ENCODE data around the gene DCDC1.
"Not testable (repeated sequence)": the region's sequence is repeated elsewhere in the genome, so short reads cannot be mapped to it uniquely, and the experiment has no call there.

DCDC1 gene

DNA sequence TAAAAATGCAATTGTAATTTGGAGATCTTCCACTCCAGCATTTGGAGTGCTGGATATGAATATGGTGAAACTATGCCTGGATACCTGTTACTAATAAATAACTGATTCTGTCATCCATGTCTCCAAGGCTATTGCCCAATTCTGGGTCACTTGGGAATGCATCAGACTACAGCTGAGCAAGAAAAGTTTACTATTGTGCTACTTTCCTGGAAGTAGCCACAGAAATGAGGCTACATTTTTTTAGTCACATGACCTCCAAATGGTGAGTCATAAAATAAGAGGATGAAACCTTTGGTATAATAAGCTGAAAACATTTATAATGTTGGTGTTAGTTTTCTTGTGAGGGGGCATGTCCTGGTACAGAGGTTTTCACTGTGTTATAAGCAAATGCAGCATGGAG is 44.4 kb downstream of the DCDC1 start:
- no peak for DNase-seq

DNA sequence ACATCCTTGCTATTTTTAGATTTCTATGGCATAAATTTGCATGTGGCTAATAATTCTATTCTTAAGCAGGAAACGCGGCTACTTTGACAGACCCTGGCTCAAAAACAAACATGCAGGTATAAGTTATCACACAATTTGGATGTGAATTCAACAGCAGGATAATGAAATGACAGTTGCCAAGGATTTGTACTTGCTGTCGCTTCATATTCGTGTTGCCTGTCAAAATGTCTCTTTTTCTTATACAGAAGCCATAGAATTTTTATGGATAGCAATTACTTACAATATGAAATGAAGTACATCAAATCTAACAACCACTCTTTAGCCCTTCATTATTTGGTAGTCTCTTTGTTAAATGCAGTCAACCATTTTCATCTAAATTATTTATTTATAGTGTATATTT is 46.4 kb downstream of the DCDC1 start:
- no peak for DNase-seq

DNA sequence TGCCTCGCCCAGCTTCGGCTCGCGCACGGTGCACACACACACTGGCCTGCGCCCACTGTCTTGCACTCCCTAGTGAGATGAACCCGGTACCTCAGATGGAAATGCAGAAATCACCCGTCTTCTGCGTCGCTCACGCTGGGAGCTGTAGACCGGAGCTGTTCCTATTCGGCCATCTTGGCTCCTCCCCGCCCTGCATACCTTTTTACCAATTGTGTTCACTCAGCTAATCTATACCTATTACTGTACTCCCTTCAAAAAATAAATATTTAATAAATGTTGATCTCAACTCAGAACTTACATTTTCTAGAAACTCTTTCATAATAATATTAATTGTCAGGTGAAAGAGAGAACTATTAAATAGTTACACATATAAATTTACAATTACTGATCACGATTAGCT is 48.0 kb downstream of the DCDC1 start:
- not testable (repeated sequence) for DNase-seq

DNA sequence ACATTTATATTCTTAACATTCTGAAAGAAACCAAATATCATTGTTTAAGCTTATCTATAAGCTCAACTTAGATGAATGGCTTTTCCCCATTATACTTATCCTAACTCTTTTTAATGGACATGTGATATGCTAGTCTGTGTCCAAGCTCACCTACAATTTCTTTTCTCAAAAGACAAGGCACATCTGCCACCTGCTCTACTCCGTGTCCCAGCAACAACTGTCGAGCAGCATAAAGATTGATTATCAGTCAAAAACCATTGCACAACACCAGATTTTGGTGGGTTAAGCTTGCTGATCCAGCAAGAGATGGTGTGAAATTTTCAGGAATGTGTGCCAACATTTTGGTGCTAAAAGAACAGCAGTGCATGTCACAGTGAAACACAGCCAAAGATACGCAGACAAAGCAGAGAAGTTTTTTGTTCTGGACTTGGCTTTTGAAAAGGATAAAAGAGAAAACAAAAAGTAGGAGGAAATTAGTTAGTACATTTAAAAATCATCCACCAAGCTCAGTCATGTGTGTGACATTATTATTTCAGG is 65.8 kb downstream of the DCDC1 start:
- DNase-seq = no peak

DNA sequence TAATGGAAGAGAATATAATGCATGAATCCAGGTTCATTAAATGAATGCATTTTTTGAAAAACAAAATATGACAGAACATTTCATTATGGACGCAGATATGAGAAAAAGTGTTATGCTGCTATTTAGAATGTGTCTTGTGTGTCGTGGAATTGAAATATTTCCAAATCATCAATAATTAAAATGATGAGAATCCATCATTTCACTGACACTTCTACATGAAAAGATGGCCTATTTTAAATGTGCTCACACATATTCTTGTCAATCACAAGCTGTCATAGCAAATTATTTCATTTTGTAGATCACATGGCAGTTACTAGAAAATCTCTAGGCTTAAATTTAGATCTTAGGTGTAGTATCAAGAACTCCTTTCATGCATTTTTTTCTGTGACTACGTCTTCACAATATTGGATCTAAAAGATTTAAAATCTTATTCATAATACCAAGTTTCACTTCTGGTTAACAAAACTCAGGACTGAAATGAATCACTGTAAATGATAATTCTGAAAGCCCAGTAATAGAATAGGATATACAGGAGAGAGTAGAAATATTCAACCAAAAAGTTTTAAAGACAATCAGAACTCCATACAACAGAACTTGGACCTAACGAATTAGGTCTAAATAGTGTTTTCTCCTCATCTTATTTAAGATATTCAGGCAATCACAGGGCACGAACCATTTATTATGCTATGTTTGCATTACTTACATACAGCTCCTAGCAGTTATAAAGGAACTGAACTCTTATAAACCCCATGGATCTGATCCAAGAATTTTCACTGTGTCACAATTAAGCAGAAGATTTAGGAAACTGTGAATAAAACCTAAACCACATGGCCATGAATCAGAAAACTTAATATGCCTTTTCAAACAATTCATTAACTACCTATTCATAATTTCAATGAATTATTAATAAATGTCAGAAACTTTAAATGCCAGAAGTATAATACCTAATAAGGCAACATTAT is 67.7 kb downstream of the DCDC1 start:
- no peak for DNase-seq

DNA sequence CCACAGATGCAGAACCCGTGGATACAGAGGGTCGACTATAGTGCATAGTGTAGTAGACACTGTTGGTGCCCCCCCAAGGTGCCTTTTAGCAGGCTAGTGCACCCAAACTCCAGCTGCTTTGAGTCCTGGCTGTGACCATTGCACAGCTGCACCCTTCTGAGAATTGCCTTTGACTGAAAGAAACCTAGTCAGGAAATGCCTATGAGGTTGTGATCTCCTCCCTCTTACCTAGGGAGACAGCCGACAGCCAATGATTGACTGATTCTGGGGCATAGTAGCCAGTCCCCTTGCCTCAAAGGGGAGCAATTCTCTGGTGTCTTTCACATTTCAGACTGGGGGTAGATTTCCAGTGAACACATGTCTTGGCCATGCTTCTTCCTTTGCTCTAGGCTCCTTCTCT is 74.2 kb downstream of the DCDC1 start:
- no peak for DNase-seq

DNA sequence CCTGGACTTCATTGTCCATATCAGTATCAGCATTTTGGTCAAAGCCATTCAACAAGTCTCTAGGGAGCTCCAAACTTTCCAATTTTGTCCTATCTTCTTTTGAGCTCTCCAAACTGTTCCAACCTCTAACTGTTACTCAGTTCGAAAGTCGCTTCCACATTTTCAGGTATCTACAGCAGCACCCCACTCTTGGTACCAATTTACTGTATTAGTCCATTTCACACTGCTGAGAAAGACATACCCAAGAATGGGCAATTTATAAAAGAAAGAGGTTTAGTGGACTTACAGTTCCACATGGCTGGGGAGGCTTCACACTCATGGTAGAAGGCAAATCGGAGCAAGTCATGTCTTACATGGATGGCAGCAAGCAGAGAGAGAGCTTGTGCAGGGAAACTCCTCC is 96.0 kb downstream of the DCDC1 start:
- DNase-seq = not testable (repeated sequence)

DNA sequence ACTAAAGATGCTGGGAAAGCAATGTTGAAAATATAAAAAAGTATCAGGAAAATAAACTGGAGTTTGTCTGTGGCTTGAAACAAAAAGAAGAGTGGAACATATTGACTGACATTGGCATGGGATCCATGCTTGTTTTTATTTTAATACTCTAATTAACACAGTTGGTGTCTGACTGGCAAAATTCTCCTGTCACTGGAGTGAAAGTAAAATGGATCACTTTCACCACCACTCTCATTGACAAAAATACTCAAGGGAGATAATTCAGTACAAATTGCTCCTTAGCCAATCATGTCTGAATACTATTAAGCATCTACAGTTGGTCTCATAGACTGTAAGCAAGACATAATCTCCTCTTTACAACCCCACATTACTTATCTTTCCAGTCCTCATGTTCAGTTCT is 101.8 kb downstream of the DCDC1 start:
- DNase-seq = no peak

DNA sequence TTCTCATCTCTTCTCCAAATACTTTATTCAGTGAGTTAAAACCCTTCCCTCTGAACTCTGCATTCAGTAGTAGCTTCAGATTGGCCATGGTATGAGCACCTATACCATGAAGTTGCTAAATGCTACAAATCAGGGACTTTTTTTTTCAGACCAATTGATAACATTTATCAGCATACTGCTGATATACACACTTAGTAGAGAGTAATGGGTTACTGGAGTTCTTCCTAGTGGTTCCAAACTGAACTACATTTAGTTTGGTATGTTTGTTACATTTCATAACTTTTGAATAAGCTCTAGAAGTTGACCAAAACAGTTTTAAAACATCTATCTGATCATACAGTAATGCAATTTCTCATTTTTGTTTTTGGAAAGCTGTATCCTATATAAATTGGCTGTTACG is 104.7 kb downstream of the DCDC1 start:
- no peak for DNase-seq

DNA sequence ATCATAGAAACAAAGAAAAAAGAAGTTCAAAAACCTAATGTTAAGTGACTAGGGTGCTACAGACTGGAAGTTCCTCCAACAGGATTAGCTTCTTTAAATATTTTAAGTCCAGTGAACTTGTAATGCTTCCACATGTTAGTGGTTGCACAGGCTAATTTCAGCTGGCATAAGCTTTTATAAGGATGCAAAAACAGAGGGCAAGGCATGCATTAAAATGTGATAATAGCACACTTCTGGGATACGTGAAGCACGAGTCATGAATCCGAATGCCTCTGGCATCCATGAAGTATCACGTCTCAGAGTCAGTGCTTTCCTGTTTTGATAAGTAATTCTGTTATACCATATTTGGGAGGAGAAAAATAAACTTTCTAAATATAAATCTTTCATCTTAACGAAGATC is 106.8 kb downstream of the DCDC1 start:
- no peak for DNase-seq

DNA sequence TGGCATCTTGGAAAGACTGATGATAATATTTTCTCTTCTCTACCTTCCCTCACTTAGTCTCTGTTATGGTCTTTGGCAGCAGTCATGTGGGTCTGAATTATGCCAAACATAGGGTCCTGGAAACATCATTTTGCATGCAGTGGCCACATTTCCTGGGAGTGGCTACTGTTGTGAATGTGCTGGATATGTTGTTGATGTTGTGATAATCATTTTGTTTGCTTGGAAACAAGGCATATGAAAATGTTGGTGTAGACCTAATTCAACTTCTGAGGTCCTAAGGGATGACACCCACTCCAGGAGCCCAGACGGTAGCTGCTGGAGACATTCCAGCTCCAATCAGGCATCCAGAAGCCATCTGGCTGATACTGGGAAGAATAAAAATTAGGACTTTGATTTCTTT is 109.7 kb downstream of the DCDC1 start:
- no peak for DNase-seq

DNA sequence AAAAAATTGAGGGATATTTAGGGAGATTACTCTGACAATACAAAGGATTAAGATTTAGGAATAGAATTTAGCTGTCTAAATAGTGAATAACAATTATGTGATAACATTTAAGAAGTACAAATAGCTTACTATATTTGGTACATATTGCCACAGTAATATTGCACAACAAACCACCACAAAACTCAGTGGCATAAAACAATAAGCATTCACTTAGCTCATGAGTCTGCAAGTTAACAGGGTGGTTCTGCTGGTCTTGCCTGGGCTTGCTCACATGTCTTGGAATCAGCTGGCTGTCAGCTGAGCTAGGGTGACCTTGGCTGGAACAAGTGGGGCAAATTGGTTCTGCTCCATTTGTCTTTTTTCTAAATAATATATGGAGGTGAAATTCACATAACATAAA is 115.1 kb downstream of the DCDC1 start:
- no peak for DNase-seq

DNA sequence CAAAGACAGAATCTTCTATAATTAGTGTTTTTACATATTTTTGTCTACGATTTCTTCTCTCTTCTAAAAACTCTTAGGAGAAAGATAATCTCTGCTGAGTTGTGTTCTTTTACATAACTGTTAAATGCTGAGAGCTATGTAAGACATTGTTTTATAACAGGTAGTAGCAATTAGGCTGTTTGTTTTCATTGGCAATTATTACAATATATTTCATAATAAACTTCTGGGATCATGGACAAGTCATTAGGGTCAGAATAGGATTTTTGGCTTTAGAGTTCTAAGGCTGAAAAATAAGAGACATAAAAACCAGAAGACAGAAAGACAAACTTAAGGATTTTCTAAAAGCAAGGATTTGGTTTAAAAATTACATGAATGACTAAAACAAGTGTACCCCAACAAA is 120.8 kb downstream of the DCDC1 start:
- no peak for DNase-seq

DNA sequence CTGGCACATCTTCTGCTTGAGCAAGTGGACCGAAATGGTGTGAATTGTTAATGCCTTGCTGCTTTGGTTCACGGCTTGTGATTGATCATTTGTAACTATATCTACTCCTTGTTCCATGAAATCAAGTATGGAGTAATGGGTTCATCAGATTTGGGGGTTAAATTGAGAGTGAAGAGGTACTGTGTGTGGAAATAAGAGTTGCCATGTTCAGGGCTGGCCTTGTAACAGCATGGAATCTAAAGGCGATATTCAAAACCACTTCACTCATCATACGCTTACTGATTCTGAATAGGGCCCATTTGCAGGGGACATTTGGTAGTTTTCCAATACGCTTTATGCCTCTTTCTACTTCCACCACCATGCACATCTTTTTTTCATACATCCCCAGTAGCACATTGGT is 122.2 kb downstream of the DCDC1 start:
- DNase-seq = no peak

DNA sequence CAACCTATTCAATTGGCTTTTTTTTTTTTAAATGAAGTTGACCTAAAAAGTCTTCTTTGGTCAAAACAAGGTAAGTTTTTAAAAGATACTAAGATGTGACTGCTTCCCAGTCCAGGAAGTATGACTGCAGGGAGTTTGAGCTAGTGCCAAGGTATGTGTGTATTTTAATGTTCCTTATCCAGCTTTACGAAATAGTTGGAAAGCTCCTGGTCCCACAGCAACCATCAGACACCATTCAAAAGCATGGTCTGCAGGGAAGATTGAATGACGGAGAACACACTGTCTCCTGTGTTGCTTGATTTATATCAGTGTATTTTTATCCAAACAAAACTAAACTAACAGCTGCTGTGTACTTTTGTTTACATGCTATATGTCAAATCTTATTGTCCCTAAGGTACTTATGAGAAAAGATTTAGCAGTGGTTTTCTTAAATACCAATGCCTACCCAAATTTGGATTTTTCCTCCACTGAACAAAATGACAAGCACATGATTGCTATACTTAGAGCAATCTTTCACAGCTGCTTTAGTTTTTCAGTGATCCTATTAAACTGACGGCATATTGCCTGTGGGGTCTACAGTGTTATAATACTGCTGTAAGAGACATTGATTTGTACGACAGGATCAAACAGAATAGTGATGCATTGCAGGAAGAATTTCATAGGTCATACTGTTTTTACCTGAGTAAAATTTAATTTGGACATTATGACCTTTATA is 122.9 kb downstream of the DCDC1 start:
- no peak for DNase-seq

DNA sequence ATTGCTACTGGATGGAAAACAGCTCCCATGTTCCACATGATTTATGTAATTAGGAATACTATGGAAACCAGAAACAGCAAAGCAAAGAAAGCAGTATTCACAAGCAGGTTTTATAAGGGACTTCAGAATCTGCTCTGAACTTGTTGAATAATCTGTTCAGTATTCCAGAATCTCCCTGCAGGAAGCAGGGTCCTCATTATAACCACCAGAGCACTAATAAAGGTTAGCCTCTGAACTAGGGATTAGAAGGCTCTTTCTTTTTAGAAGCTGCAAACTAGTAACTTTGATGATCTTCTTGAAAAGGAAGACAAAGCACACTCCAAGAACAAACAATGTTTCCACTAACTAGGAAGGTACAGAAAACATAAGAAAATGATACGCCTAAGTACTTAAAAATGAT is 125.8 kb downstream of the DCDC1 start:
- no peak for DNase-seq

DNA sequence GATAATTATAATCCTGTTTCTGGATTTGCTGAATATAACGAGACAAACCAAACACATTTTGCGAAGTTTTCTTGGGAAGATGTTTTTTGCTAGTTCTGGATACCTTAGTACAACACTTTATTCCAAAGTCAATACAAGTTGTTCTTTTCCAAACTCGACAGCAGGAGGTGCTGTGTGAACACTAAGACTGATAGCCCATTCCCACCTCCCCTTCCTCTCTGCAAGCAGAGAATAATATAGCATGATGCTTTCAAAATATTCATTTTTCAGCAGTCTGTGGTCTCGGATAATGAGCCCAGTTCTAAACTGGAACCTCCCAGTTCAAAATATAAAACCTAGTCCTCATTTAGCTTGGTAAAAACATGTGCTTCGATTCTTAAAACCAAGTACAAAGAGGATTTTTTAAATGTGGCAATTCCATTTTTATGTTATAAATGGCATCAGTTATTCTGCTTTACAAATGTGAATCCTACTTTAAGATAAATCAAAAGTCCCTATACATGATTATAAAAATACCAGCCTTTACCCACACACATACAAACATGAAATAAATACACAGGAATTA is 129.1 kb downstream of the DCDC1 start:
- peak; percentile 10 for DNase-seq

DNA sequence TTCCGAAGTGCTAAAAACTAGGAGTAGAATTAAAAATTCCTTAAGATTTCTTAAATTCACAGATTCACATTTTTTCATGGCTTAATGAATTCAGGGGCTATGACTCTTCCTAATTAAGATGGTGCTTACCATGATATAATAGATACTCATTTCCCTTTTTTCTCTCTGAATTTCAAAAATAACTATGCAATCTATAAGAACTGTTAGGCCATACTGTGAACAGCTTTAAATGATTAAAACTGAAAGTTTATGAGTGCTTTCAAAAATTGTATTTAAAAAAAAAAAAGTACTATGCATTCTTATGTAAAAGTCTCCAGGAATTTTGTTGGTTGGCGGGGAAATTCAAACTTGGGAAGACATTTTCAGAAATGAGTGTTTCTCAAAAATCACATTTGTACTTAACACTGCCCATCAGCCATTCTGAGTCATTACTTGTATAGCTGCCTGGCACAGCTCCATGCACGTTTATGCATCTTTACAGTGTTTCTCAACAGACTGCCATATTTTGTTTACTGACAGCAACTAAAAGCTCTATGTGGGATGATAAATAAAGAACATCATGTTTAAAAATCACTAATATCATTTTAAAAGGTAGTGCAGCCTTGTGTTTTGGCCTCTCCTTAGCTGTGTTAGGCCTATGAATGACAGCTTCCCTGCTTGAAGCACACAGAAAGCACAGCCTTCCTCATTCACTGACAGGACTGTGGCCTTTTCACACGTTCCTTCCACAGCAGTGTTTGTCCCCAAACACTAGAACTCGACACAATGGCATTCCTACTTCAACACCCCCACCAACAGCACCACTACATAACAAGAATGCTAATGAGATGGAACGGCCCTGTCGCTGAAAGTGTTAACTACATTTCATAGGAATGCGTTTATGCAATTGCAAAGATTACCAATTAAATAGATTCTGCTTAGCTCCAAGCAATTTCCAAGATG is 131.4 kb downstream of the DCDC1 start:
- DNase-seq = no peak

DNA sequence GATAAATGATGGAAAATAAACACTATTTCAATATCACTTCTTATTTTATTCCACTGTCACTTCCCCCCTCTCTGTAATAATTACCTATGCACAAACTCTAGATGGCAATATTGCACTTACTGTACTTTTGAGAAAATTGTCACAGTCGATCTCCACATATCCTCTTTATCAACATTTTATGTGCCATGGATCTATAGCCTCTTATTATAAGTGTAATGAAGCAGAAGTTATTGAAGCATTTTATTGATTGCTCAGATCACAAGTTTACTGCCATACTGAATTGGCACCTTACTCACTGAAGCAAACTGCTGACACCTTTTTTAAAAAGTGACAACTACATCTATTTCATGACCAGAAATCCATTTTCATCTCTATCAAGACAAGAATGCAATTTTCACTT is 133.4 kb downstream of the DCDC1 start:
- DNase-seq = no peak

DNA sequence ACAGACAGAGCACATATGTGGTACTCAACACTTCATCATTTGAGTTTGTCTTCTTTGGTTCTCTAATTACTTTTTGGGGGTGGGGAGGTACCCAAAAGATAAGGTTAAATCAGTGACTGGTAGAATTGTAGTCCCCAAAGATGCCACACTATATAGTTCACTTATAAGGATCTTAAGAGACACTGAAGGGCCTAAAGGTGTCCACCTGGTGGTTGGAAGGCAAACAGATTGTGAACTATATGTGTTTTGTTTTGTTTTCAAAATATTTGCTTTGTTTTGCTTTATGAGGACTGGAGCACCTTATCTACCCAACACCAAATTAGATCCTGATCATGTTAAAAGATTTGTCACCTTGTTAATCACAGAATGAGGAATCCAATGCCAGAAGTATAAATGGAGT is 136.1 kb downstream of the DCDC1 start:
- no peak for DNase-seq

DNA sequence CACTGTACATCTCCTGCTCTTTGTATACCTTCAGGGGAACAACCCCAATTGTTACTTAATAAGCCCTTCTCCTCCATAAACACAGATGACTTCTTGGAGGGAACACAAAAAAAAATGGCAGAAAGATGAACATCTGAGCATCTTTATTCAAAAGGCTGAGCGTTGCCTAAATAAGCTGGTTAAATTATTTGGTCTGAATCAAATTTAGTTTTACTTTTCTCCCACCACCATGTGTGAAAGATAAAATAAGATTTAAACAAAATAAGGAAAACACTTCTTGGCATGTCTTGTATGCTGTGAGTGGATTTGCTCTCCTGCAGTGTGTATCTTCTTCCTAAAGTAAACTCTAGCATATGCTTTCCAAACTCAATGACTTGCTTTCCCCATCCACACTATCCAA is 137.9 kb downstream of the DCDC1 start:
- no peak for DNase-seq

DNA sequence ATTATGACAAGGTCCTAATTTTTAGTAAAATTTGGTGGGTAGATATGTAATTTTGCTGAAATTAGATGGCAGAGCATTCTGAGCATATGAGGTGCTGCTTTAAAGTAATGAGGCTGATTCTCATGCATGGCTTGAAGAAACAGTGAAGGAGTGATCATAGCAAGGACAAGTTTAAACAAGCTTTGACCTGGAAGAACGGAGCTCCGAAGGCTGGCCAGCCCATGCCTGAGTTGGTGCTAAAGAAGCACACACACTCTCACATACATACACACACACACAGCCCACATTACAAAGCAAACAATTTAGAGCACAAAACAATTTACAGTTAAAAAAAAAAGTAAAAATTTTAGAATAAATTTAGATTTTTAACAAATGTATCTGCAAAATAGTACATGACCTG is 150.7 kb downstream of the DCDC1 start:
- DNase-seq = no peak

DNA sequence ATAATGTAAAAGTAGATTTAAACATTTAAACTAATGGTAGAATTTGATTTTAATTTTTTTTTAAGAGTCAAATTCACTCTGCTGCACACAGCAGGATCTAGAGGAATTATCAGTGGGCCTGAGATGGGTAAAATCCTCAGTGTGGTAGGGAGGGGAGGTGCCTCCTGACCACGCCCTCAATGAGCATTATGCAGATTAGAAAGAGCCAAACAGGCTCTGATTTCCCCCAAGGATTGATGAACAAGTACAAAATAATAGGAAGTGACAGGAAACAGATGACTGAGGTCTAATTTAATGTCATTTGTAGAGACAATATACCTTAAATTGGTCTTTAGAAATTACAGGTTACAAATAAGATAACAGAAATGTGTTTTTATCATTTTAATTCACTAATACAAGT is 155.2 kb downstream of the DCDC1 start:
- DNase-seq = no peak

Data from NCI-H2107 (cell line).